ENCODE results near the gene ERBB4. TPM values are rescaled to one million over a fixed set of nuclear protein-coding genes. Genes with fewer than 3 reads are reported as not detected.
A peak's percentile ranks its signal among the peaks of the same experiment; 100 is the strongest.

ERBB4 gene
- total RNA-seq, 2 experiments from 2014 or later, result not detected

DNA sequence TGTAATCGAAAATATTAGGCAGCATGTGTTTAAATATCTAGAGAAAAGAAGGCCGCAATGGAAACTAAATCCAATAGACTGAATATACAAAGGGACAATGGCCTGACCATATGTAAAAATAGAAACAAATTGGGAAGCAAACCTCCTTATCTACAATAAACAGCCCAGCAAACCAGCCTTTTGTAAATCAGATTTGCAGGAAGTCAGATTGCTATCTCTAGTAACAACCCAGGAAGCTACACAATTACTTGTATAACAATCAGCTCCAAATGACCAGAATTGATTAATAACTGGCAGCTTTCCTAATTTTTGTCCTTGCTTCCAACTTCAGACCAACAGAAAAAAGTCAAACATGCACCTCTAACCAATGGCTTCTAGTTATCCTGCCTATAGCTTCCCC, 1122.2 kb downstream of the ERBB4 start:
- DNase-seq (ENCODE audit: low spot score), result no peak
- no peaks in the 10 kb centered on the region for H3K79me2 ChIP-seq (ENCODE audit: insufficient read depth, low read depth, low read length)
- H3K4me1 ChIP-seq (ENCODE audit: insufficient read depth, low read length, poor library complexity, severe bottlenecking), result no peaks in the 10 kb centered on the region
- no peaks in the 10 kb centered on the region for H3K9me3 ChIP-seq (ENCODE audit: low read length)
- H4K20me1 ChIP-seq (ENCODE audit: insufficient read depth, low read length), result no peaks in the 10 kb centered on the region
- H3K4me2 ChIP-seq (ENCODE audit: low read length), result no peak overlapping the region
- H2AFZ ChIP-seq (ENCODE audit: low read length), result no peak overlapping the region
- TF ChIP-seq EZH2phosphoT487 (IDR thresholded peaks at IDR 0.05; ENCODE audit: borderline replicate concordance, low read depth, low read length), result no peak
- TF ChIP-seq, protein P1, sequence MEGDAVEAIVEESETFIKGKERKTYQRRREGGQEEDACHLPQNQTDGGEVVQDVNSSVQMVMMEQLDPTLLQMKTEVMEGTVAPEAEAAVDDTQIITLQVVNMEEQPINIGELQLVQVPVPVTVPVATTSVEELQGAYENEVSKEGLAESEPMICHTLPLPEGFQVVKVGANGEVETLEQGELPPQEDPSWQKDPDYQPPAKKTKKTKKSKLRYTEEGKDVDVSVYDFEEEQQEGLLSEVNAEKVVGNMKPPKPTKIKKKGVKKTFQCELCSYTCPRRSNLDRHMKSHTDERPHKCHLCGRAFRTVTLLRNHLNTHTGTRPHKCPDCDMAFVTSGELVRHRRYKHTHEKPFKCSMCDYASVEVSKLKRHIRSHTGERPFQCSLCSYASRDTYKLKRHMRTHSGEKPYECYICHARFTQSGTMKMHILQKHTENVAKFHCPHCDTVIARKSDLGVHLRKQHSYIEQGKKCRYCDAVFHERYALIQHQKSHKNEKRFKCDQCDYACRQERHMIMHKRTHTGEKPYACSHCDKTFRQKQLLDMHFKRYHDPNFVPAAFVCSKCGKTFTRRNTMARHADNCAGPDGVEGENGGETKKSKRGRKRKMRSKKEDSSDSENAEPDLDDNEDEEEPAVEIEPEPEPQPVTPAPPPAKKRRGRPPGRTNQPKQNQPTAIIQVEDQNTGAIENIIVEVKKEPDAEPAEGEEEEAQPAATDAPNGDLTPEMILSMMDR (conservative IDR thresholded peaks at IDR 0.05; ENCODE audit: low read length), result no peak
- no TSS peak for BruUV-seq (replicated peaks)
- POLR2A ChIA-PET, result interaction anchor here (0.7 kb wide), 1 partner anchor 262 kb away, joined by 4 read pairs; no protein-coding TSS in a partner anchor
- no peaks in the 10 kb centered on the region for H3K36me3 ChIP-seq (ENCODE audit: insufficient read depth, low read length)
- no peaks in the 10 kb centered on the region for H3K9me2 ChIP-seq (ENCODE audit: insufficient read depth, low read length)
- intact Hi-C loops (cut with micrococcal nuclease; ENCODE audit: unreplicated experiment), result no loop called here
- CTCF ChIA-PET (ENCODE audit: unreplicated experiment), result no interaction called here
- H3K27ac ChIP-seq (ENCODE audit: low read depth, low read length, poor library complexity, severe bottlenecking), result no peak overlapping the region
- H3K4me3 ChIP-seq (ENCODE audit: low read depth, low read length, poor library complexity, severe bottlenecking), result no peak overlapping the region

DNA sequence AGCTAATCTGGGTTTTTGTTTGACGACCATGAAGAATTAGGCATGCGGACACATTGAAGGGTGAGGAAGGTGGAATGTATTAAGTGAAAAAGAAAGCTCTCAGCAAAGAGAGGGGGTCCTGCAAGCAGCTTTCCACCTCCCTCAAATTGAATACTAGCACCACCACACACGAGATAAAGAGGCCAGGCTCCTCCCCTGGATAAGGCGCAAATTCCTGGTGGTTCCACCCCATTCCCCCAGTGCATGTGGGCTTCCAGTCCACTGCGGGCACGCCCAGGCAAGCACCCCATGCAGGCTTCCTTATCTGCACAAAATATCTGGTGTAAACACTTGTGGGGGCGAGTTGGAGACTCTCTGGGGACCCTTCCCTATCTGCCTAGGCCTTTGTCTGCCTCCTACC, 1124.9 kb downstream of the ERBB4 start:
- TF ChIP-seq, protein P1 (conservative IDR thresholded peaks at IDR 0.05; ENCODE audit: low read length), result no peak
- TF ChIP-seq EZH2phosphoT487 (IDR thresholded peaks at IDR 0.05; ENCODE audit: borderline replicate concordance, low read depth, low read length), result no peak
- BruUV-seq (replicated peaks), result no TSS peak
- CTCF ChIA-PET (ENCODE audit: unreplicated experiment), result no interaction called here

DNA sequence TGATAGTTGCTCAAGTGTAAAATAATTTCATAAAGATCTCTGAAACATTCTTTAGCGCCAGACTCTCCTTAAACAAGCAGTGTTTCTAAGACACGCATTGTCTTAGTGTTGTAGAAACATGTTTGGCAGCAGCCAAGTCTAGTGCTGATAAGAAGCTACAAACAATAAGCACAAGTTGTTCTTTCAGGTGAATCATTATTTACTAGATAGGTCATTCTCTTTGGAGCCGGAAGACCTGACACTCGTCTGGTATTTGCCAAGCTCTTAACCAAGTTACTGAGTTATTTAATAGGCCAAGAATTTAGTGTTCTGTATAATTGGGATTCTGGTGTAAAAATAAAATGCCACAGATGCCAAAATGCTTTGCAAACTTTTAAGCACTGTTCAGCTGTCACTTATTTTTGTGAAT, 1130.1 kb downstream of the ERBB4 start:
- no peaks in the 10 kb centered on the region for H3K9me2 ChIP-seq (ENCODE audit: insufficient read depth, low read length)
- no peak overlapping the region for H3K4me2 ChIP-seq (ENCODE audit: low read length)
- ChIA-PET CTCF (ENCODE audit: unreplicated experiment) (no interaction called here), POLR2A (interaction anchor here (1.0 to 1.5 kb wide), 2 partner anchors 9 to 37 kb away, joined by 3 read pairs; no protein-coding TSS in a partner anchor)
- no peak overlapping the region for H3K4me3 ChIP-seq (ENCODE audit: low read depth, low read length, poor library complexity, severe bottlenecking)
- intact Hi-C loops (cut with micrococcal nuclease; ENCODE audit: unreplicated experiment), result no loop called here
- H3K36me3 ChIP-seq (ENCODE audit: insufficient read depth, low read length), result no peaks in the 10 kb centered on the region
- no TSS peak for BruUV-seq (replicated peaks)
- DNase-seq (ENCODE audit: low spot score), result no peak
- no peak overlapping the region for H3K27ac ChIP-seq (ENCODE audit: low read depth, low read length, poor library complexity, severe bottlenecking)
- H4K20me1 ChIP-seq (ENCODE audit: insufficient read depth, low read length), result no peaks in the 10 kb centered on the region
- TF ChIP-seq EZH2phosphoT487 (IDR thresholded peaks at IDR 0.05; ENCODE audit: borderline replicate concordance, low read depth, low read length), result no peak
- TF ChIP-seq, protein P1 (conservative IDR thresholded peaks at IDR 0.05; ENCODE audit: low read length), result no peak
- no peaks in the 10 kb centered on the region for H3K9me3 ChIP-seq (ENCODE audit: low read length)
- H3K79me2 ChIP-seq (ENCODE audit: insufficient read depth, low read depth, low read length), result no peaks in the 10 kb centered on the region
- peak overlapping the region; percentile 42; the same call in 1 of the 2 replicates for H2AFZ ChIP-seq (ENCODE audit: low read length)
- no peaks in the 10 kb centered on the region for H3K4me1 ChIP-seq (ENCODE audit: insufficient read depth, low read length, poor library complexity, severe bottlenecking)

More for the DNA sequence above, 1124.9 kb downstream of the ERBB4 start:
- H3K4me2 ChIP-seq (ENCODE audit: low read length), result no peak overlapping the region
- no peaks in the 10 kb centered on the region for H3K9me3 ChIP-seq (ENCODE audit: low read length)
- H3K4me3 ChIP-seq (ENCODE audit: low read depth, low read length, poor library complexity, severe bottlenecking), result no peak overlapping the region
- POLR2A ChIA-PET, result no interaction called here
- H3K9me2 ChIP-seq (ENCODE audit: insufficient read depth, low read length), result no peaks in the 10 kb centered on the region
- no peaks in the 10 kb centered on the region for H4K20me1 ChIP-seq (ENCODE audit: insufficient read depth, low read length)
- no peaks in the 10 kb centered on the region for H3K79me2 ChIP-seq (ENCODE audit: insufficient read depth, low read depth, low read length)
- no peak for DNase-seq (ENCODE audit: low spot score)
- no peaks in the 10 kb centered on the region for H3K4me1 ChIP-seq (ENCODE audit: insufficient read depth, low read length, poor library complexity, severe bottlenecking)
- intact Hi-C loops (cut with micrococcal nuclease; ENCODE audit: unreplicated experiment), result no loop called here
- H3K27ac ChIP-seq (ENCODE audit: low read depth, low read length, poor library complexity, severe bottlenecking), result no peak overlapping the region
- H3K36me3 ChIP-seq (ENCODE audit: insufficient read depth, low read length), result no peaks in the 10 kb centered on the region
- no peak overlapping the region for H2AFZ ChIP-seq (ENCODE audit: low read length)
